C4-2B (cell line): ENCODE results near the gene ASMTL.

Experiments
- H3K27ac ChIP-seq: fragments of 450-650 bp; 2 replicates; pipeline ENCODE4 v1.5.1; 2017
- ZFX ChIP-seq: fragments of 450-650 bp; IDR thresholded peaks from 2 replicates; pipeline ENCODE4 v1.6.1; 2017
- TF ChIP-seq, protein P1 (sequence below): fragments of 450-650 bp; conservative IDR thresholded peaks from 2 replicates; pipeline ENCODE4 v1.5.1; 2017; ENCODE audit warnings: mild to moderate bottlenecking

The ASMTL gene

GRCh38 chrX:1355131-1356046, 97.3 kb downstream of the ASMTL start:
- TF ChIP-seq, protein P1, sequence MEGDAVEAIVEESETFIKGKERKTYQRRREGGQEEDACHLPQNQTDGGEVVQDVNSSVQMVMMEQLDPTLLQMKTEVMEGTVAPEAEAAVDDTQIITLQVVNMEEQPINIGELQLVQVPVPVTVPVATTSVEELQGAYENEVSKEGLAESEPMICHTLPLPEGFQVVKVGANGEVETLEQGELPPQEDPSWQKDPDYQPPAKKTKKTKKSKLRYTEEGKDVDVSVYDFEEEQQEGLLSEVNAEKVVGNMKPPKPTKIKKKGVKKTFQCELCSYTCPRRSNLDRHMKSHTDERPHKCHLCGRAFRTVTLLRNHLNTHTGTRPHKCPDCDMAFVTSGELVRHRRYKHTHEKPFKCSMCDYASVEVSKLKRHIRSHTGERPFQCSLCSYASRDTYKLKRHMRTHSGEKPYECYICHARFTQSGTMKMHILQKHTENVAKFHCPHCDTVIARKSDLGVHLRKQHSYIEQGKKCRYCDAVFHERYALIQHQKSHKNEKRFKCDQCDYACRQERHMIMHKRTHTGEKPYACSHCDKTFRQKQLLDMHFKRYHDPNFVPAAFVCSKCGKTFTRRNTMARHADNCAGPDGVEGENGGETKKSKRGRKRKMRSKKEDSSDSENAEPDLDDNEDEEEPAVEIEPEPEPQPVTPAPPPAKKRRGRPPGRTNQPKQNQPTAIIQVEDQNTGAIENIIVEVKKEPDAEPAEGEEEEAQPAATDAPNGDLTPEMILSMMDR, result no peak
- no peak for TF ChIP-seq ZFX
- H3K27ac ChIP-seq, result no peak overlapping the region

GRCh38 chrX:1354036-1355019, 98.4 kb downstream of the ASMTL start:
- H3K27ac ChIP-seq, result no peak overlapping the region
- TF ChIP-seq ZFX, result no peak
- TF ChIP-seq, protein P1, result no peak
